Liver (tissue), 9 donors: ENCODE data around the gene EPHA6. TPM values are rescaled to one million over a fixed set of nuclear protein-coding genes. Genes with fewer than 3 reads are reported as not detected.
"Not testable (repeated sequence)": the region's sequence is repeated elsewhere in the genome, so short reads cannot be mapped to it uniquely, and the experiment has no call there.

Experiments used
- DNase-seq: peaks from one replicate; pipeline ENCODE4 v3.0.0-alpha.2; 2017; ENCODE audit warnings: low spot score
- H3K27ac ChIP-seq, 2 donors: one replicate each; pipeline ENCODE4 v1.7.0; 2013; ENCODE audit warnings: inconsistent platforms in 2 of 2, low read length in 2 of 2, control low read depth in 1 of 2, low read depth in 1 of 2, mild to moderate bottlenecking in 1 of 2
- H3K27me3 ChIP-seq, 4 donors: one replicate each; pipeline versions ENCODE4 v1.6.1 to v1.7.0; 2013; ENCODE audit warnings: low read length in 3 of 4, inconsistent platforms in 1 of 4, mild to moderate bottlenecking in 1 of 4, moderate library complexity in 1 of 4; ENCODE audit not compliant: control insufficient read depth in 4 of 4, insufficient read depth in 4 of 4
- H3K36me3 ChIP-seq, 4 donors: one replicate each; pipeline versions ENCODE4 v1.6.1 to v1.7.0; 2013; ENCODE audit warnings: low read length in 3 of 4, mild to moderate bottlenecking in 3 of 4, low read depth in 1 of 4, moderate library complexity in 1 of 4; ENCODE audit not compliant: control insufficient read depth in 4 of 4, insufficient read depth in 3 of 4
- H3K4me1 ChIP-seq, 4 donors: one replicate each; pipeline versions ENCODE4 v1.6.1 to v1.7.0; 2013; ENCODE audit warnings: low read length in 3 of 4, mild to moderate bottlenecking in 3 of 4, moderate library complexity in 1 of 4; ENCODE audit not compliant: control insufficient read depth in 4 of 4, insufficient read depth in 4 of 4
- H3K4me3 ChIP-seq, 3 donors: one replicate each; pipeline versions ENCODE4 v1.6.1 to v1.7.0; 2013; ENCODE audit warnings: low read length in 3 of 3, control low read depth in 1 of 3, low read depth in 1 of 3, mild to moderate bottlenecking in 1 of 3
- H3K9ac ChIP-seq, 2 donors: one replicate each; pipeline ENCODE4 v1.7.0; 2013; ENCODE audit warnings: low read length in 2 of 2, mild to moderate bottlenecking in 2 of 2, moderate library complexity in 2 of 2, control low read depth in 1 of 2, low read depth in 1 of 2
- H3K9me3 ChIP-seq, 4 donors: one replicate each; pipeline versions ENCODE4 v1.6.1 to v1.7.0; 2013; ENCODE audit warnings: low read length in 3 of 4; ENCODE audit not compliant: control insufficient read depth in 4 of 4
- FOXA1 ChIP-seq: IDR thresholded peaks from 2 replicates; pipeline ENCODE4 v1.6.1; 2016; ENCODE audit warnings: antibody characterized with exemption
- FOXA2 ChIP-seq: IDR thresholded peaks from 2 replicates; pipeline ENCODE4 v1.6.1; 2016; ENCODE audit warnings: antibody characterized with exemption
- GABPA ChIP-seq, 2 donors: IDR thresholded peaks in 1 of 2; conservative IDR thresholded peaks in 1 of 2; 2 replicates each; pipeline ENCODE4 v1.6.1; 2016; ENCODE audit warnings: antibody characterized with exemption in 2 of 2, mild to moderate bottlenecking in 1 of 2, moderate library complexity in 1 of 2
- HNF4A ChIP-seq, 2 donors: conservative IDR thresholded peaks; 2 replicates each; pipeline ENCODE4 v1.6.1; 2016; ENCODE audit warnings: antibody characterized with exemption in 2 of 2, mild to moderate bottlenecking in 2 of 2
- HNF4G ChIP-seq: IDR thresholded peaks from 2 replicates; pipeline ENCODE4 v1.6.1; 2016; ENCODE audit warnings: antibody characterized with exemption
- JUND ChIP-seq, 2 donors: IDR thresholded peaks; 2 replicates each; pipeline ENCODE4 v1.6.1; 2016; ENCODE audit warnings: antibody characterized with exemption in 2 of 2
- NR2F2 ChIP-seq: IDR thresholded peaks from 2 replicates; pipeline ENCODE4 v1.6.1; 2016; ENCODE audit warnings: antibody characterized with exemption
- RAD21 ChIP-seq, 2 donors: IDR thresholded peaks; 2 replicates each; pipeline ENCODE4 v1.6.1; 2016; ENCODE audit warnings: antibody characterized with exemption in 2 of 2, mild to moderate bottlenecking in 2 of 2
- RXRA ChIP-seq, 2 donors: IDR thresholded peaks; 2 replicates each; pipeline ENCODE4 v1.6.1; 2017 to 2018; ENCODE audit warnings: antibody characterized with exemption in 2 of 2, mild to moderate bottlenecking in 1 of 2
- SP1 ChIP-seq: IDR thresholded peaks from 2 replicates; pipeline ENCODE4 v1.6.1; 2018; ENCODE audit warnings: antibody characterized with exemption, mild to moderate bottlenecking
- TAF1 ChIP-seq: conservative IDR thresholded peaks from 2 replicates; pipeline ENCODE4 v1.6.1; 2016; ENCODE audit warnings: antibody characterized with exemption, mild to moderate bottlenecking
- YY1 ChIP-seq: IDR thresholded peaks from 2 replicates; pipeline ENCODE4 v1.6.1; 2016; ENCODE audit warnings: antibody characterized with exemption, mild to moderate bottlenecking
- WGBS: extraction: QIAGEN DNeasy Blood & Tissue Kit; methylation state at CpG from one replicate; pipeline ENCODE4 v1.1.7; 2013; 5-methylcytosine and 5-hydroxymethylcytosine counted together
- polyA plus RNA-seq, 2 donors: library from polyadenylated mRNA; stranded (reverse) in 1 of 2; unstranded in 1 of 2; fragments of 200-250 nt in 1 of 2; fragments of >200 nt in 1 of 2; fragmentation: Nextera tagmentation in 1 of 2; extraction: Ambion mirVana in 1 of 2; gene quantifications; one replicate each; pipeline versions ENCODE4 v1.2.1 to v1.2.3, GENCODE V29; 2013 to 2015
- total RNA-seq, 2 donors: library from RNA; depleted of rRNA; stranded (reverse); fragments of >200 nt; gene quantifications; one replicate each; pipeline ENCODE4 v1.2.3, GENCODE V29; 2014
- TF ChIP-seq, protein P1 (sequence below): fragments of 150-350 bp; IDR thresholded peaks from 2 replicates; pipeline ENCODE4 v1.5.1; 2017; ENCODE audit warnings: improper control_type of control experiment, low read depth, low read length; ENCODE audit not compliant: missing input control
- TF ChIP-seq, protein P2 (sequence below): IDR thresholded peaks from 2 replicates; pipeline ENCODE4 v1.6.1; 2016; ENCODE audit warnings: antibody characterized with exemption
- TF ChIP-seq, protein P3 (sequence below): IDR thresholded peaks from 2 replicates; pipeline ENCODE4 v1.6.1; 2016; ENCODE audit warnings: antibody characterized with exemption, mild to moderate bottlenecking
- donor health status: healthy.
- donor health status: healthy.
- donor health status: healthy.
- donor health status: healthy.
- donor health status: healthy.

EPHA6 gene
- total and polyA plus RNA-seq, 4 donors = 0.05 to 0.17 (median 0.05) TPM; not detected in 1

DNA sequence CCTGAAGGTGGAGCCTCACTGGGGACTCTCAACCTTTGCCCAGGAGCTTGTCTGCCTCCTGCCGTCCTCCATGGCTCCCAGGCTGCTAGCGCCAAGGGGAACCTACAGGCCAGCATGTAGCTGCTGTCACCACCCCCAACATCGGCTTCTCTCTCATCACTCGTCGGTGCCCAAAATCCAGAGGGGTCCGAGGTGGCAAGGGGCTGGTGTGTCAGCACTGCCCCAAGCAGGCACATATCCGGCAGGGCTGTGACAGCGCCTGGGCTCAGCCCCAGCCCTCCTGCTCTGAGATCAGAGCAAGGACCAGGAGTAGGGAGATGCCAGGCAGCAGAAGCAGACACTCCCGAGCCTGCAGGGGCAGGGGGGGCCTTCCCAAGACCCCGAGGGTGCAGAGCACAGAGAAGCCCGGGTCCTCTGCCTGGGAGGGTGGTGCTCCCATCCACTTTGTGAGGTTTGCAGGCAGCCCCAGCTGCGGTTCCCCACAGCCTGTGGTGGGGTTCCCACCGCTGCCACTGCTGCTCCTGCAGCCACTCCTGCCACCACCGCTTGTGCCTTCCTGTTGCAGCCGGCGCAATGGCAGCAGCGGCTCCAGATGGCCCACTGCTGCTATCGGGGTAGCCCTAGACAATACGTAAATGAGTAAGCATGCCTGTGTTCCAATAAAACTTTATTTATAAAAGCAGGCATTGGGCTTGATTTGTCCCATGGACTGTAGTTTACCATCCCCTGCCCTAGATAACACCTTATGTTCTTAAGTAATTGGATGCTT is 451.0 kb downstream of the EPHA6 start:
- H3K9ac ChIP-seq = no peak overlapping the region
- TF ChIP-seq TAF1 (no peak), RXRA (IDR thresholded peaks at IDR 0.05) (no peak), YY1 (no peak), RAD21 (IDR thresholded peaks at IDR 0.05) (no peak), HNF4A (conservative IDR thresholded peaks at IDR 0.05) (no peak), JUND (IDR thresholded peaks at IDR 0.05) (no peak), FOXA2 (no peak), NR2F2 (no peak), SP1 (no peak)
- TF ChIP-seq, protein P1, sequence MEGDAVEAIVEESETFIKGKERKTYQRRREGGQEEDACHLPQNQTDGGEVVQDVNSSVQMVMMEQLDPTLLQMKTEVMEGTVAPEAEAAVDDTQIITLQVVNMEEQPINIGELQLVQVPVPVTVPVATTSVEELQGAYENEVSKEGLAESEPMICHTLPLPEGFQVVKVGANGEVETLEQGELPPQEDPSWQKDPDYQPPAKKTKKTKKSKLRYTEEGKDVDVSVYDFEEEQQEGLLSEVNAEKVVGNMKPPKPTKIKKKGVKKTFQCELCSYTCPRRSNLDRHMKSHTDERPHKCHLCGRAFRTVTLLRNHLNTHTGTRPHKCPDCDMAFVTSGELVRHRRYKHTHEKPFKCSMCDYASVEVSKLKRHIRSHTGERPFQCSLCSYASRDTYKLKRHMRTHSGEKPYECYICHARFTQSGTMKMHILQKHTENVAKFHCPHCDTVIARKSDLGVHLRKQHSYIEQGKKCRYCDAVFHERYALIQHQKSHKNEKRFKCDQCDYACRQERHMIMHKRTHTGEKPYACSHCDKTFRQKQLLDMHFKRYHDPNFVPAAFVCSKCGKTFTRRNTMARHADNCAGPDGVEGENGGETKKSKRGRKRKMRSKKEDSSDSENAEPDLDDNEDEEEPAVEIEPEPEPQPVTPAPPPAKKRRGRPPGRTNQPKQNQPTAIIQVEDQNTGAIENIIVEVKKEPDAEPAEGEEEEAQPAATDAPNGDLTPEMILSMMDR = no peak
- TF ChIP-seq, protein P2, sequence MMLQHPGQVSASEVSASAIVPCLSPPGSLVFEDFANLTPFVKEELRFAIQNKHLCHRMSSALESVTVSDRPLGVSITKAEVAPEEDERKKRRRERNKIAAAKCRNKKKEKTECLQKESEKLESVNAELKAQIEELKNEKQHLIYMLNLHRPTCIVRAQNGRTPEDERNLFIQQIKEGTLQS = no peak
- TF ChIP-seq, protein P3, sequence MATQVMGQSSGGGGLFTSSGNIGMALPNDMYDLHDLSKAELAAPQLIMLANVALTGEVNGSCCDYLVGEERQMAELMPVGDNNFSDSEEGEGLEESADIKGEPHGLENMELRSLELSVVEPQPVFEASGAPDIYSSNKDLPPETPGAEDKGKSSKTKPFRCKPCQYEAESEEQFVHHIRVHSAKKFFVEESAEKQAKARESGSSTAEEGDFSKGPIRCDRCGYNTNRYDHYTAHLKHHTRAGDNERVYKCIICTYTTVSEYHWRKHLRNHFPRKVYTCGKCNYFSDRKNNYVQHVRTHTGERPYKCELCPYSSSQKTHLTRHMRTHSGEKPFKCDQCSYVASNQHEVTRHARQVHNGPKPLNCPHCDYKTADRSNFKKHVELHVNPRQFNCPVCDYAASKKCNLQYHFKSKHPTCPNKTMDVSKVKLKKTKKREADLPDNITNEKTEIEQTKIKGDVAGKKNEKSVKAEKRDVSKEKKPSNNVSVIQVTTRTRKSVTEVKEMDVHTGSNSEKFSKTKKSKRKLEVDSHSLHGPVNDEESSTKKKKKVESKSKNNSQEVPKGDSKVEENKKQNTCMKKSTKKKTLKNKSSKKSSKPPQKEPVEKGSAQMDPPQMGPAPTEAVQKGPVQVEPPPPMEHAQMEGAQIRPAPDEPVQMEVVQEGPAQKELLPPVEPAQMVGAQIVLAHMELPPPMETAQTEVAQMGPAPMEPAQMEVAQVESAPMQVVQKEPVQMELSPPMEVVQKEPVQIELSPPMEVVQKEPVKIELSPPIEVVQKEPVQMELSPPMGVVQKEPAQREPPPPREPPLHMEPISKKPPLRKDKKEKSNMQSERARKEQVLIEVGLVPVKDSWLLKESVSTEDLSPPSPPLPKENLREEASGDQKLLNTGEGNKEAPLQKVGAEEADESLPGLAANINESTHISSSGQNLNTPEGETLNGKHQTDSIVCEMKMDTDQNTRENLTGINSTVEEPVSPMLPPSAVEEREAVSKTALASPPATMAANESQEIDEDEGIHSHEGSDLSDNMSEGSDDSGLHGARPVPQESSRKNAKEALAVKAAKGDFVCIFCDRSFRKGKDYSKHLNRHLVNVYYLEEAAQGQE = no peak
- no peak overlapping the region for H3K4me3 ChIP-seq
- WGBS = 81% methylated on average over 19 of the region's 19 CpGs
- no peak overlapping the region for H3K27ac ChIP-seq
- H3K9me3 ChIP-seq = no peaks in the 10 kb centered on the region
- H3K27me3 ChIP-seq = no peaks in the 10 kb centered on the region
- DNase-seq = no peak
- no peaks in the 10 kb centered on the region for H3K4me1 ChIP-seq
- H3K36me3 ChIP-seq = no peaks in the 10 kb centered on the region

DNA sequence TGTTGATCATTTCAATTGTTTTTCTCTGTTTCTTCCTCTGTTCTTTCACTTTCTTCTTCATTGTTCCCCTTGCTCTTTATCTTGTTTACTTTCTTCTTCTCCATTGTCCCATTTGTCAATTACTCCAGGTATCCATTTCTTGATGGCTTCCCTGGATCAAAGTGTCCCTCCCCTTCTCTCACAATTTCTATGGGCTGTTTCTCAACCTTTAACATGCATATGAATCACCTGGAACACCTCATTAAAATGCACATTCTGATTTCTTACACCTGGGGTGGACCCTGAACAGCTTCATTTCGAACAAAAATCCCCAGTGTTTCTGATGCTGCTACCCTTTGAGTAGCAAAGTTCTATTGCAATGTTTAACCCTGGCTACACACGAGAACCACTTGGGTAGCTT is 454.8 kb downstream of the EPHA6 start:
- WGBS = 22% methylated on average over 2 of the region's 2 CpGs
- H3K36me3 ChIP-seq = no peaks in the 10 kb centered on the region
- DNase-seq = no peak
- no peaks in the 10 kb centered on the region for H3K4me1 ChIP-seq
- H3K9ac ChIP-seq = no peak overlapping the region
- H3K27me3 ChIP-seq = no peaks in the 10 kb centered on the region
- TF ChIP-seq JUND (IDR thresholded peaks at IDR 0.05) = no peak
- no peak for TF ChIP-seq YY1
- TF ChIP-seq, protein P2 = no peak
- no peak for TF ChIP-seq HNF4A (conservative IDR thresholded peaks at IDR 0.05)
- no peak for TF ChIP-seq HNF4G
- no peak for TF ChIP-seq FOXA1
- TF ChIP-seq NR2F2 = no peak
- no peak for TF ChIP-seq RXRA (IDR thresholded peaks at IDR 0.05)
- no peak for TF ChIP-seq GABPA (IDR thresholded peaks at IDR 0.05 in 1 of 2, conservative IDR thresholded peaks at IDR 0.05 in 1 of 2)
- no peak overlapping the region for H3K27ac ChIP-seq
- no peak overlapping the region for H3K4me3 ChIP-seq
- no peaks in the 10 kb centered on the region for H3K9me3 ChIP-seq

DNA sequence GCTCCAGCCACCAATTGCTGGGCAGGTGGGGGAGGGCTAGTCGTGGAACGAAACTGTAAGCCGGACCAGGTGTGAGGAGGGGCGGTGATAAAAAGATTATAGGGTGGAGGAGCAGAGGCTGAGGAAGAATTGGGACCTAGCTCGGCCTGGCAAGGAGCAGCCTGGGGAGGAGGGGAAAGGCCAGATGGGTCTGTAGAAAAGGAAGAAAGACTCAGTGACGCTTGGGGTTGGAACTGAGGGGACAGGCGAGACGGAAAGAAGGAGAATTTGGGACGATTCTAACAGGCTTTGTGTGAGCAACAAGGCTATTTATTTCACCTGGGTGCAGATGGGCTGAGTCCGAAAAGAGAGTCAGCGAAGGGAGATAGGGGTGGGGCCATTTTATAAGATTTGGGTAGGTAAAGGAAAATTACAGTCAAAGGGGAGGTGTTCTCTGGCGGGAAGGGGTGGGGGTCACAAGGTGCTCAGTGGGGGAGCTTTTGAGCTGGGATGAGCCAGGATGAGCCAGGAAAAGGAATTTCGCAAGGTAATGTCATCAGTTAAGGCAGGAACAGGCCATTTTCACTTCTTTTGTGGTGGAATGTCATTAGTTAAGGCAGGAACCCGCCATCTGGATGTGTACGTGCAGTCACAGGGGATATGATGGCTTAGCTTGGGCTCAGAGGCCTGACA is 462.6 kb downstream of the EPHA6 start:
- not testable (repeated sequence) for H3K4me3 ChIP-seq, H3K9ac ChIP-seq, H3K36me3 ChIP-seq, H3K27me3 ChIP-seq, H3K27ac ChIP-seq, H3K9me3 ChIP-seq, DNase-seq, H3K4me1 ChIP-seq
- WGBS = 66% methylated on average over 15 of the region's 15 CpGs
